Endothelial cell of umbilical vein (primary cell): ENCODE data around the gene DRD4.

Experiments
- CTCF ChIP-seq, 2 donors: IDR thresholded peaks; 1 replicate in 1 of 2; 2 replicates in 1 of 2; pipeline ENCODE4 v1.5.1; 2011; ENCODE audit warnings: low read length in 2 of 2, mild to moderate bottlenecking in 2 of 2, moderate library complexity in 2 of 2, control low read depth in 1 of 2, inconsistent platforms in 1 of 2, low read depth in 1 of 2; ENCODE audit not compliant: insufficient read depth in 1 of 2; ENCODE audit errors: extremely low read depth in 1 of 2
- EZH2 ChIP-seq: IDR thresholded peaks from 2 replicates; pipeline ENCODE4 v1.6.1; 2012; ENCODE audit warnings: borderline replicate concordance, low read depth, mild to moderate bottlenecking, moderate library complexity, low read length, inconsistent platforms; ENCODE audit not compliant: severe bottlenecking
- JUN ChIP-seq: IDR thresholded peaks from 2 replicates; pipeline ENCODE4 v1.6.1; 2011; ENCODE audit warnings: borderline replicate concordance, low read depth; ENCODE audit not compliant: insufficient read length, insufficient read depth
- MAX ChIP-seq: IDR thresholded peaks from 2 replicates; pipeline ENCODE4 v1.6.1; 2011; ENCODE audit not compliant: insufficient read depth, insufficient read length
- POLR2A ChIP-seq: IDR thresholded peaks from 2 replicates; pipeline ENCODE4 v1.6.1; 2012; ENCODE audit warnings: low read depth, mild to moderate bottlenecking, control low read depth, low read length

DNA sequence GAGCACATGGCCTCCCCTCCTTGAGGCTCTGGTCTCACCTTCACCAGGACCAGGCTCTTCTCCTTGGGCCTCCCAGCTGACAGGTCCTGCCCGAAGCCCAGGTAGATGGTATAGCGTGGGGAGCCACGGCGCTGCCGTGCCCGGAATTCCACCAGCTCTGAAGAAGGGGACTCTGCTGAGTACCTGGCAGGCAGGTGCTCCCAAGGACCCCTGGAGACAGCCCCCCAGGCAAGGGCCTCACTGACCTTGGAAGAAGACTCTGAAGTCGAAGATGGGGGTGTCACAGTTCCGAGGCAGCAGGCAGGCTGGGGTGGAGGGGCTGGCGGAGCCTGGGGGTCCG is 24.1 kb upstream of the DRD4 start:
- no peak for TF ChIP-seq POLR2A
- TF ChIP-seq CTCF (IDR thresholded peaks at IDR 0.05; ENCODE audit: extremely low read depth in 1 of 2, insufficient read depth in 1 of 2, low read depth in 1 of 2, low read length in 2 of 2) = no peak
- no peak for TF ChIP-seq JUN
- TF ChIP-seq MAX = no peak
- TF ChIP-seq EZH2 = no peak
